ENCODE data around the gene IL27RA.

Gene IL27RA

DNA sequence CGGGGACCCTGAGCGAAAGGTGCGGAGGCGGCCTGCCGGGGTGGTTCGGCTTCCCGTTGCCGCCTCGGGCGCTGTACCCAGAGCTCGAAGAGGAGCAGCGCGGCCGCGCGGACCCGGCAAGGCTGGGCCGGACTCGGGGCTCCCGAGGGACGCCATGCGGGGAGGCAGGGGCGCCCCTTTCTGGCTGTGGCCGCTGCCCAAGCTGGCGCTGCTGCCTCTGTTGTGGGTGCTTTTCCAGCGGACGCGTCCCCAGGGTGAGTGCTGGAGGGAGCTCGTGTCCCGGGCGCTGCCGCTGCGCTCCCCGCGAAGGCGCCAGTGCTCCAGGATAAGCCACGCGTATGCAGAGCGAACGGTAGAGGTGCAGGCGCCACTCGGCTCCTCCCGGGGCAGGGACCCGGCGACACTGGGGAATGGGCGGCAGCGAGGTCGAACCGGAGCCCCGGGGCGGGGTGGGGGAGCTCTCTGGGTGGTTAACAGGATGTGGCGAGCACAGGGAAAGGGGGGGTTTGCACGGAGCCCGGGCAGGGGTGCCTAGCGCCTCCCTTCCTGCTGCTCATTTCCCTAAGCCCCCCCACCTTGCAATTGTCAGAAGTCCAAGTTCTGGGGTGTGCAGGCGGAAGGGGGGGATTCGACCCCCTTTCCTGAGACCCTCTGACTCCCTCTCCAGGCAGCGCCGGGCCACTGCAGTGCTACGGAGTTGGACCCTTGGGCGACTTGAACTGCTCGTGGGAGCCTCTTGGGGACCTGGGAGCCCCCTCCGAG lies at the start of gene IL27RA:
Gene IL27RA, plus strand, starts transcription at position 44 of the 762 bp plus-strand sequence. Its CDS starts 111 bp downstream, at position 155.
- H3K27me3 Mint-ChIP-seq (ENCODE audit: low read depth), result peaks cover 36% of the 10 kb centered on the region
- H3K9me3 Mint-ChIP-seq, result no peaks in the 10 kb centered on the region
- no peaks in the 10 kb centered on the region for H3K36me3 Mint-ChIP-seq (ENCODE audit: low read depth)
- H3K4me3 Mint-ChIP-seq, result peak within 1 kb of the TSS; percentile 76 to 85 (median 84)
- no peaks in the 10 kb centered on the region for H3K4me1 Mint-ChIP-seq
- TF ChIP-seq, protein P1, sequence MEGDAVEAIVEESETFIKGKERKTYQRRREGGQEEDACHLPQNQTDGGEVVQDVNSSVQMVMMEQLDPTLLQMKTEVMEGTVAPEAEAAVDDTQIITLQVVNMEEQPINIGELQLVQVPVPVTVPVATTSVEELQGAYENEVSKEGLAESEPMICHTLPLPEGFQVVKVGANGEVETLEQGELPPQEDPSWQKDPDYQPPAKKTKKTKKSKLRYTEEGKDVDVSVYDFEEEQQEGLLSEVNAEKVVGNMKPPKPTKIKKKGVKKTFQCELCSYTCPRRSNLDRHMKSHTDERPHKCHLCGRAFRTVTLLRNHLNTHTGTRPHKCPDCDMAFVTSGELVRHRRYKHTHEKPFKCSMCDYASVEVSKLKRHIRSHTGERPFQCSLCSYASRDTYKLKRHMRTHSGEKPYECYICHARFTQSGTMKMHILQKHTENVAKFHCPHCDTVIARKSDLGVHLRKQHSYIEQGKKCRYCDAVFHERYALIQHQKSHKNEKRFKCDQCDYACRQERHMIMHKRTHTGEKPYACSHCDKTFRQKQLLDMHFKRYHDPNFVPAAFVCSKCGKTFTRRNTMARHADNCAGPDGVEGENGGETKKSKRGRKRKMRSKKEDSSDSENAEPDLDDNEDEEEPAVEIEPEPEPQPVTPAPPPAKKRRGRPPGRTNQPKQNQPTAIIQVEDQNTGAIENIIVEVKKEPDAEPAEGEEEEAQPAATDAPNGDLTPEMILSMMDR (IDR thresholded peaks at IDR 0.05; ENCODE audit: unreplicated experiment in 3 of 3), result peak; percentile 68 to 73 (median 70)
- no peak within 1 kb of the TSS for H3K27ac Mint-ChIP-seq

DNA sequence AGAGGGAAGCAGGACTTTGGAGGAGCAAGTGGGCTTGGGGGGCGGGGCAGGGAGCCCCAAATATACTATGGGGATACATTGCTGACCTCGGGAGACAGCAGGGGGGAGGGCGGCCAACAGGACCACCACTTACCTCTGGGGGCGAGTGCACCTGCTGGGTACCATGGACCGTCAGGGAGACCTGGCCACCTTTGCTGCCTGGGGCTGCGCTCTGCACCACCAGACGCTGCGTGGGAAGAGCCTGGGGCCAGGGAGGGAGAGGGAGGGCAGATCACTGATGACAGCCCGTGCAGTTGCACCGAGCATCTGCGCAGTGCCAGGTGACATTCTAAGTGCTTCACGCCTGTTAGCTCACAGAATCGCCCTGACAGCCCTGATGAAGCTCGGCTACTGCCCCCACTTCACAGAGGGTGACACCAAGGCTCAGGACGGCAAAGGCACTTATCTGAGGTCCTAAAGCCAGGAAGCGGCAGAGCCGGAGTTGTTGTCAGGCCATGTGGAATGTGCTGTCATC lies 49.5 kb upstream of the IL27RA start:
- H3K9me3 Mint-ChIP-seq, result no peaks in the 10 kb centered on the region
- no peak overlapping the region for H3K4me3 Mint-ChIP-seq
- H3K27ac Mint-ChIP-seq, result no peak overlapping the region
- H3K36me3 Mint-ChIP-seq (ENCODE audit: low read depth), result peaks cover 5% of the 10 kb centered on the region
- H3K4me1 Mint-ChIP-seq, result peaks cover 9% of the 10 kb centered on the region
- H3K27me3 Mint-ChIP-seq (ENCODE audit: low read depth), result peaks cover 3% of the 10 kb centered on the region
- TF ChIP-seq, protein P1 (IDR thresholded peaks at IDR 0.05; ENCODE audit: unreplicated experiment in 3 of 3), result no peak

DNA sequence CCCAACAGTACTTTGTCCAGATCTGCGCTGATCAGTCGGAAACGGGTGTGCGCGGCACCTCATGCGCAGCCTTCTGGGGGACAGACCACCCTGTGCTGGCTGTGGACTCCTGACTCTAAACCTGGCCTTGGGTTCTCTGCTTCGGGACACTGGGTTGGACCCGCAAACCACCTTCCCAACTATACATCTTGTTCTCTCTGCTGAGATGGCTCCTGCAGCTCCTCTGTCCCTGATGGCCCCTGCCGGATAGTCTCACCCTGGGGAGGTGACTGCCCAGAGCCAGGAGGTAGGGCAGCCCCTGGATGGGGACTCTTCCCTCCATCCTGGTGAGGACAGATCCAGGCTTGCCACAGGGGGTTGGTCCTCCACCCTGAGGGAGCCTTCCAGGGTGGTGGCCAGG lies 48.8 kb upstream of the IL27RA start:
- Mint-ChIP-seq H3K4me3 (no peak overlapping the region), H3K27ac (no peak overlapping the region), H3K27me3 (ENCODE audit: low read depth) (peaks cover 3% of the 10 kb centered on the region), H3K36me3 (ENCODE audit: low read depth) (peaks cover 5% of the 10 kb centered on the region), H3K9me3 (no peaks in the 10 kb centered on the region), H3K4me1 (peaks cover 14% of the 10 kb centered on the region)
- TF ChIP-seq, protein P1 (IDR thresholded peaks at IDR 0.05; ENCODE audit: unreplicated experiment in 3 of 3), result no peak

DNA sequence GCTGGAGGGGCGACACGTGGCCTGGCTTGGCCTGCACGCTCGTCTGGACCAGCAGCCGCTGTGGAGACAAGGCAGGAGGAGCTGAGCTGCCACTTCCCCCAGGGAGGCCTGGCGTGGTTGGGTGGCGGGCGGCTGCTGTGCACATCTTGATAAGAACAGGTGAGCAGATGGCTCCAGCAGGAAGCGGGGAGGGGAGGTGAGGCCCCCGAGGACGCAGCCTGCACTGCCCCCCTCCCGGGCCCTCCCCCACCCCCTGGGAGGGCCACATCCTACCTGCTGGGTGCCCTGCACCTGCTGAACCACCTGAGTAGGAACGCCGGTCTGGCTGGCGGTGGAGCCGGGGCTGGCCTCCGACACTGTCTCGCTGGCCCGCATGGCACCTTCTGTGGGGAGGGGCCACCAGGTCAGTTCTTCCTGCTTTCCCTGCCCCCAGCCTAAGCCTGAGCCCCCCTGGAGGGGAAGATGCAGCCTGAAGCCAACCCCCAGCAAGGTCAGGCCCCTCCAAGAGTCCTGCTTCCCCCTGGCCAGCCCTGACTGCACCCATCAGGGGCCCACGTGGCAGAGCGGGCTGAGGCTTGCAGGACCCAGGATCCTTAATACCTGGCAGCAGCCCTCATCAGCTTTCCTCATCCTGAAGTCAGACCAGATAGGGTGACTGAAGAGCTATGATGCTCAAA lies 48.2 kb upstream of the IL27RA start:
- TF ChIP-seq, protein P1 (IDR thresholded peaks at IDR 0.05; ENCODE audit: unreplicated experiment in 3 of 3), result no peak
- Mint-ChIP-seq H3K27me3 (ENCODE audit: low read depth) (peaks cover 3% of the 10 kb centered on the region), H3K4me1 (peaks cover 14% of the 10 kb centered on the region), H3K4me3 (no peak overlapping the region), H3K36me3 (ENCODE audit: low read depth) (peaks cover 5% of the 10 kb centered on the region), H3K27ac (no peak overlapping the region), H3K9me3 (no peaks in the 10 kb centered on the region)

DNA sequence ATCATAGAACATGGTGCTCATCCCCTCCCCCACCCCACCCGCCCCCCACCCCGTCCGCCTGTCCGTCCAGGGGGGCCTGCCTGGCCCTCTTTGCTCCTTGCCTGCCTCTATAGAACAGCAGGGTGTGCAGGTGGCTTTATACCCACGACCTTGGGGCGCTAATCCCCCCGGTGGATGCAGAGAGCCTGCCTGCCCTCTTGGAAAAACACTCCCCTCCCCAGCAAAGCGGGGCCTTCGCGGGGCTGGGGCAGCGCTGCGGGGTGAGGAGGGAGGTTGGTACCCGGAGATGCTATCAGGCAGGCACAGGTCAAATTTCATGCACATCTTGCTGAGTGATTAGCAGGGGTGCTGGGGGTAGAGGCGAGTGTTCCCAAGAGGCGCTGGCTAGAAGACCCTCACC lies 47.4 kb upstream of the IL27RA start:
- no peaks in the 10 kb centered on the region for H3K9me3 Mint-ChIP-seq
- peaks cover 6% of the 10 kb centered on the region for H3K36me3 Mint-ChIP-seq (ENCODE audit: low read depth)
- H3K4me1 Mint-ChIP-seq, result peaks cover 14% of the 10 kb centered on the region
- H3K27me3 Mint-ChIP-seq (ENCODE audit: low read depth), result peaks cover 3% of the 10 kb centered on the region
- TF ChIP-seq, protein P1 (IDR thresholded peaks at IDR 0.05; ENCODE audit: unreplicated experiment in 3 of 3), result no peak
- no peak overlapping the region for H3K27ac Mint-ChIP-seq
- H3K4me3 Mint-ChIP-seq, result no peak overlapping the region

Data from nephron (organoid).